HepG2 (cell line): ENCODE results near the gene WDR59. TPM values are rescaled to one million over a fixed set of nuclear protein-coding genes. Genes with fewer than 3 reads are reported as not detected.
A peak's percentile ranks its signal among the peaks of the same experiment; 100 is the strongest.

Source experiments
- ARNTL ChIP-seq: sonication (generic); formaldehyde crosslinking; IDR thresholded peaks from 2 replicates; pipeline ENCODE4 v1.4.0; 2020; ENCODE audit warnings: mild to moderate bottlenecking, missing genetic modification reagents
- CBX1 ChIP-seq: IDR thresholded peaks from one replicate; pipeline ENCODE4 v1.6.1; 2016; ENCODE audit warnings: antibody characterized with exemption, low read depth
- EED ChIP-seq: sonication (generic); formaldehyde crosslinking; IDR thresholded peaks from 2 replicates; pipeline ENCODE4 v1.5.0; 2020; ENCODE audit warnings: mild to moderate bottlenecking, missing genetic modification reagents
- GABPB1 ChIP-seq: IDR thresholded peaks from 2 replicates; pipeline ENCODE4 v1.6.1; 2016; ENCODE audit warnings: mild to moderate bottlenecking, missing genetic modification reagents, moderate library complexity, missing compliant biosample characterization
- GATA4 ChIP-seq: sonication (generic); IDR thresholded peaks from 2 replicates; pipeline ENCODE4 v1.6.1; 2016; ENCODE audit warnings: antibody characterized with exemption, low read depth, borderline replicate concordance
- GFI1 ChIP-seq: sonication (generic); formaldehyde crosslinking; IDR thresholded peaks from 2 replicates; pipeline ENCODE4 v1.5.0; 2020; ENCODE audit warnings: missing genetic modification reagents, mild to moderate bottlenecking, borderline replicate concordance
- HDAC6 ChIP-seq: fragments of 200-600 bp; sonication (generic); IDR thresholded peaks from 2 replicates; pipeline ENCODE4 v1.7.0; 2017; ENCODE audit warnings: mild to moderate bottlenecking, antibody characterized with exemption, low read length, low read depth
- HES4 ChIP-seq: sonication (generic); formaldehyde crosslinking; IDR thresholded peaks from 2 replicates; pipeline ENCODE4 v1.9.0; 2021; ENCODE audit warnings: mild to moderate bottlenecking, missing genetic modification reagents, borderline replicate concordance
- LBX2 ChIP-seq: sonication (generic); formaldehyde crosslinking; IDR thresholded peaks from 2 replicates; pipeline ENCODE4 v1.5.0; 2020; ENCODE audit warnings: missing genetic modification reagents, mild to moderate bottlenecking, borderline replicate concordance
- MTERF4 ChIP-seq: sonication (generic); formaldehyde crosslinking; IDR thresholded peaks from 2 replicates; pipeline ENCODE4 v1.8.0; 2023; ENCODE audit warnings: mild to moderate bottlenecking, missing genetic modification reagents
- REL ChIP-seq: sonication (generic); formaldehyde crosslinking; conservative IDR thresholded peaks from 2 replicates; pipeline ENCODE4 v1.8.0; 2022; ENCODE audit warnings: mild to moderate bottlenecking, missing genetic modification reagents, moderate library complexity
- RORA ChIP-seq: sonication (generic); formaldehyde crosslinking; IDR thresholded peaks from 2 replicates; pipeline ENCODE4 v1.5.0; 2020; ENCODE audit warnings: mild to moderate bottlenecking, missing genetic modification reagents, moderate library complexity
- SIN3B ChIP-seq: fragments of 150-350 bp; IDR thresholded peaks from 2 replicates; pipeline ENCODE4 v1.6.1; 2014; ENCODE audit warnings: low read length
- SOX5 ChIP-seq: IDR thresholded peaks from 2 replicates; pipeline ENCODE4 v1.6.1; 2016; ENCODE audit warnings: borderline replicate concordance
- THYN1 ChIP-seq: sonication (generic); formaldehyde crosslinking; IDR thresholded peaks from 2 replicates; pipeline ENCODE4 v1.8.1; 2023; ENCODE audit warnings: low read depth, mild to moderate bottlenecking, moderate library complexity, missing genetic modification reagents, borderline replicate concordance
- ZBTB2 ChIP-seq: sonication (generic); formaldehyde crosslinking; IDR thresholded peaks from 2 replicates; pipeline ENCODE4 v1.8.0; 2022; ENCODE audit warnings: low read depth, missing genetic modification reagents
- ZC3H4 ChIP-seq: sonication (generic); formaldehyde crosslinking; IDR thresholded peaks from 2 replicates; pipeline ENCODE4 v1.4.0; 2020; ENCODE audit warnings: missing genetic modification reagents, borderline replicate concordance
- ZFP1 ChIP-seq: IDR thresholded peaks from 2 replicates; pipeline ENCODE4 v1.6.1; 2016
- ZFP36 ChIP-seq: fragments of 150-350 bp; IDR thresholded peaks from 2 replicates; pipeline ENCODE4 v1.6.1; 2018; ENCODE audit warnings: borderline replicate concordance, low read length, low read depth; ENCODE audit not compliant: partially characterized antibody
- ZNF282 ChIP-seq: fragments of 450-650 bp; IDR thresholded peaks from 2 replicates; pipeline ENCODE4 v1.6.1; 2018; ENCODE audit not compliant: partially characterized antibody
- ZNF639 ChIP-seq: conservative IDR thresholded peaks from 2 replicates; pipeline ENCODE4 v1.6.1; 2018; ENCODE audit warnings: missing genetic modification reagents
- ZNF75D ChIP-seq: sonication (generic); formaldehyde crosslinking; IDR thresholded peaks from 2 replicates; pipeline ENCODE4 v1.8.1; 2023; ENCODE audit warnings: missing genetic modification reagents, mild to moderate bottlenecking, borderline replicate concordance
- ZNF766 ChIP-seq: sonication (generic); formaldehyde crosslinking; IDR thresholded peaks from 2 replicates; pipeline ENCODE4 v1.5.0; 2020; ENCODE audit warnings: missing genetic modification reagents, borderline replicate concordance
- ZNF790 ChIP-seq: sonication (generic); formaldehyde crosslinking; IDR thresholded peaks from 2 replicates; pipeline ENCODE4 v1.8.0; 2022; ENCODE audit warnings: missing genetic modification reagents, mild to moderate bottlenecking, borderline replicate concordance
- polyA plus RNA-seq, 8 experiments: library from polyadenylated mRNA; depleted of rRNA in 3 of 8; stranded (reverse) in 7 of 8; unstranded in 1 of 8; fragments of >200 nt; fragmentation: Illumina TruSeq in 4 of 8; extraction: Trizol in 4 of 8; gene quantifications; 2 replicates each; pipeline versions ENCODE4 v1.2.1 to v1.2.3, GENCODE V29; 2011 to 2016; ENCODE audit warnings: low read depth in 4 of 8, missing spikeins in 1 of 8, mixed read lengths in 1 of 8; ENCODE audit not compliant: insufficient read depth in 1 of 8
- total RNA-seq, 5 experiments: library from RNA; depleted of rRNA; stranded (reverse); fragments of >200 nt; fragmentation: Illumina TruSeq; extraction: Trizol; gene quantifications; 2 replicates each; pipeline ENCODE4 v1.2.3, GENCODE V29; 2016; ENCODE audit warnings: low read depth in 1 of 5

WDR59 gene
- total and polyA plus RNA-seq, 2 of the 13 experiments (the other 11 are each of a cell fraction or from before 2014, with no cell fraction given) = 65.2 to 306 TPM

GRCh38 chr16:74991593-74992403, 6.9 kb upstream of the WDR59 start (continued):
- TF ChIP-seq ZFP1 (CRISPR knock-in tag) (no peak), RORA (CRISPR knock-in tag) (0 out of 2 replicates have a peak, but pooled peaks have one; percentile 9), MTERF4 (CRISPR knock-in tag) (no peak), ZBTB2 (CRISPR knock-in tag) (no peak), HDAC6 (no peak), HES4 (CRISPR knock-in tag) (no peak), ZC3H4 (no peak; the same call in 1 of the 2 replicates), GABPB1 (CRISPR knock-in tag) (peak; percentile 28; the same call in 1 of the 2 replicates), ZFP36 (no peak), LBX2 (CRISPR knock-in tag) (no peak), SIN3B (no peak), CBX1 (no peak), EED (CRISPR knock-in tag) (no peak), GFI1 (CRISPR knock-in tag) (peak; percentile 77), ZNF766 (peak; percentile 68; the same call in 1 of the 2 replicates), ZNF75D (CRISPR knock-in tag) (no peak), ZNF790 (CRISPR knock-in tag) (no peak), REL (CRISPR knock-in tag) (no peak), GATA4 (peak; percentile 97), ZNF282 (no peak), ARNTL (peak; percentile 94), THYN1 (CRISPR knock-in tag) (0 out of 2 replicates have a peak, but pooled peaks have one; percentile 20), ZNF639 (CRISPR knock-in tag) (0 out of 2 replicates have a peak, but pooled peaks have one; percentile 26), SOX5 (peak; percentile 92)
